ENCODE data around the gene MYO9B. TPM values are rescaled to one million over a fixed set of nuclear protein-coding genes. Genes with fewer than 3 reads are reported as not detected.
A peak's percentile ranks its signal among the peaks of the same experiment; 100 is the strongest.

Gene MYO9B
- total RNA-seq, 2 experiments from 2014 or later: 90.3 to 98.5 TPM

DNA sequence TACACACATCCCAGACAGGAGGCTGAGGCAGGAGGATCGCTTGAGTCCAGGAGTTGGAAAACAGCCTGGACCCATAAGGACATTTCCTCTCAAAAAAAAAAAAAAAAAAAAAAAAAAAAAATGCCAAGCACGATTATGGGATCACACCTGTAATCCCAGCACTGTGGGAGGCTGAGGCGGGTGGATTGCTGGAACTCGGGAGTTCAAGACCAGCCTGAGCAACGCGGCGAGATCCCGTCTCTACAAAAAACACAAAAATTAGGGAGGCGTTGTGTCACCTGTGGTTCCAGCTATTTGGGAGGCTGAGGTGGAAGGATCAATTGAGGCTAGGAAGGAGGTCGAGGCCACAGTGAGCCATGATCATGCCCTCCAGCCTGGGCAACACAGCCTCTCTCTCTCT is 149.5 kb downstream of the MYO9B start:
- Mint-ChIP-seq H3K27ac (no peak overlapping the region), H3K9me3 (ENCODE audit: low read depth) (no peaks in the 10 kb centered on the region), H3K4me3 (peak overlapping the region; percentile 80), H3K27me3 (no peaks in the 10 kb centered on the region), H3K4me1 (peaks cover 11% of the 10 kb centered on the region), H3K36me3 (ENCODE audit: low read depth) (peaks cover 4% of the 10 kb centered on the region)
- intact Hi-C loops (cut with DNase I, micrococcal nuclease): loop anchor here in 1 of 2 experiments (5.0 kb wide), 1 partner anchor 753 kb away; the partner anchor contains the start of gene EPS15L1
- ChIA-PET POLR2A (no interaction called here), CTCF (no interaction called here)
- DNase-seq (no peak), ATAC-seq (no peak)

- Mint-ChIP-seq H3K4me3 (peak within 1 kb of the TSS; percentile 80), H3K4me1 (peaks cover 7% of the 10 kb centered on the region), H3K36me3 (ENCODE audit: low read depth) (peaks cover 2% of the 10 kb centered on the region), H3K9me3 (ENCODE audit: low read depth) (no peaks in the 10 kb centered on the region), H3K27me3 (no peaks in the 10 kb centered on the region), H3K27ac (peak within 1 kb of the TSS; percentile 93)
- DNase-seq (peak; percentile 99), ATAC-seq (peak; percentile 92)
- ChIA-PET CTCF (interaction anchor here (1.0 to 1.2 kb wide), 2 partner anchors 27 to 55 kb away, joined by 3 read pairs; partner anchors contain the start of gene ANKLE1), POLR2A (interaction anchor here (0.5 to 1.4 kb wide), 5 partner anchors 9 to 42 kb away, joined by 3 to 6 read pairs (median 3); partner anchors contain the start of genes BABAM1 and USE1)
- intact Hi-C loops (cut with DNase I, micrococcal nuclease): loop anchor here (1.0 to 5.0 kb wide), 14 partner anchors 9 to 754 kb away; partner anchors contain the start of genes BABAM1 (in 2 of the 2), USE1 (in 2 of the 2), COLGALT1 (in 1 of the 2) and DDA1 (in 1 of the 2)
These were observed 150.7 kb downstream of the MYO9B start, which contains the start of gene OCEL1 for GRCh38 chr19:17226002-17226933. TSS of gene OCEL1 (plus strand) at chr19:17226226. CDS start at chr19:17226248, 22 bp downstream.

- Mint-ChIP-seq H3K9me3 (ENCODE audit: low read depth) (no peaks in the 10 kb centered on the region), H3K4me3 (peak overlapping the region; percentile 80)
These were observed 152.3 kb downstream of the MYO9B start for GRCh38 chr19:17227798-17228367.

DNA sequence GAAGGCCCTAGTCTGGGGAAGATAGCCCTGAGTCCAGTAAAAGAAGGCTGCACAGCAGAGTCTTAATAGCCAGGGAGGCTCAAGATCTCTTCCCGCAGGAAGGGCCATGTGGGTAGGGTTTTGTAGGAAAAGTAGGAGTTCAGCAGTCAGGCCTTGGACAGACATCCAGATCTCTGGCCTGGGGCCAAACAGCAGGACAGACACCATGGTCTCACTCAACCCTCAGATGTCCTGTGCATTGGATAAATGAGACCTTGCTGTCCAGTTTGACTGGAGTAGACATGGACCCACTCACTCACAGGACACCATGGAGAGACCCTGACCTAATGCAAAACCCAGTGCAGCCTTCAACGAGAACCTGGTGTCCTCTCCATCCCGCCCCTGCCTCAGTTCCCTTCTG is 154.3 kb downstream of the MYO9B start:
- ChIA-PET POLR2A (no interaction called here), CTCF (no interaction called here)
- Mint-ChIP-seq H3K4me1 (peaks cover 16% of the 10 kb centered on the region), H3K9me3 (ENCODE audit: low read depth) (no peaks in the 10 kb centered on the region), H3K4me3 (no peak overlapping the region), H3K36me3 (ENCODE audit: low read depth) (peaks cover 9% of the 10 kb centered on the region), H3K27me3 (no peaks in the 10 kb centered on the region), H3K27ac (no peak overlapping the region)
- DNase-seq: no peak
- no peak for ATAC-seq
- intact Hi-C loops (cut with DNase I, micrococcal nuclease): loop anchor here in 1 of 2 experiments (5.0 kb wide), 1 partner anchor 758 kb away; the partner anchor contains the start of gene EPS15L1

More at GRCh38 chr19:17227798-17228367, 152.3 kb downstream of the MYO9B start:
- ChIA-PET POLR2A (interaction anchor here (1.4 kb wide), 1 partner anchor 8 kb away, joined by 3 read pairs; no protein-coding TSS in a partner anchor), CTCF (interaction anchor here (1.0 kb wide), 1 partner anchor 13 kb away, joined by 5 read pairs; the partner anchor contains the start of gene USE1)
- no peak overlapping the region for H3K27ac Mint-ChIP-seq
- H3K27me3 Mint-ChIP-seq: no peaks in the 10 kb centered on the region
- intact Hi-C loops (cut with DNase I, micrococcal nuclease): loop anchor here in 1 of 2 experiments (2.0 to 5.0 kb wide), 2 partner anchors 567 to 756 kb away; partner anchors contain the start of genes EPS15L1, SMIM7 and TMEM38A
- ATAC-seq (no peak), DNase-seq (no peak)
- peaks cover 4% of the 10 kb centered on the region for H3K36me3 Mint-ChIP-seq (ENCODE audit: low read depth)
- peaks cover 7% of the 10 kb centered on the region for H3K4me1 Mint-ChIP-seq

DNA sequence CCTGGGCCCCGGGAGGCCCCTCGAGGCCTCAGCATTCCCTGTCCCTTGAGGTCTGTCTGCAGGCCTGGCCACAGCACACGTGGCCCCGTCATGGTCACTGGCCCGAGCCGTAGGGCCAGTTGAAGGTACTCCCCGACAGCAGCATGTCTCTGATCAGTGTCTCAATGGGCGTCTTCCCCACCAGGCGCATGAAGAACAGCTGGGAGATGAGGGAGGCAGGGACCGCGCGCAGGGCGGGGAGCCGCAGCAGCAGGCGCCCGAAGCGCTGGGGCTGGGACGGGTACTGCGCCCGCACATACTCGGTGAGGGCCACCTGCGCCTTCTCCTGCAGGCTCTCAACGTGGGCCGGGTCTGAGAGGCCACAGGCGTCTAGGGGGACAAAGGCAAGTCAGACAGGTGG is 156.7 kb downstream of the MYO9B start:
- no peaks in the 10 kb centered on the region for H3K9me3 Mint-ChIP-seq (ENCODE audit: low read depth)
- H3K27ac Mint-ChIP-seq: no peak overlapping the region
- H3K36me3 Mint-ChIP-seq (ENCODE audit: low read depth): peaks cover 9% of the 10 kb centered on the region
- peaks cover 9% of the 10 kb centered on the region for H3K4me1 Mint-ChIP-seq
- no peak overlapping the region for H3K4me3 Mint-ChIP-seq
- intact Hi-C loops (cut with DNase I, micrococcal nuclease): no loop called here
- ChIA-PET CTCF (interaction anchor here (0.7 kb wide), 1 partner anchor 16 kb away, joined by 5 read pairs; no protein-coding TSS in a partner anchor), POLR2A (no interaction called here)
- no peak for DNase-seq
- ATAC-seq: no peak
- H3K27me3 Mint-ChIP-seq: no peaks in the 10 kb centered on the region

- H3K27ac Mint-ChIP-seq: peak overlapping the region; percentile 65
- ATAC-seq (peak; percentile 84), DNase-seq (peak; percentile 85)
These were observed 159.3 kb downstream of the MYO9B start for GRCh38 chr19:17234911-17235299.

DNA sequence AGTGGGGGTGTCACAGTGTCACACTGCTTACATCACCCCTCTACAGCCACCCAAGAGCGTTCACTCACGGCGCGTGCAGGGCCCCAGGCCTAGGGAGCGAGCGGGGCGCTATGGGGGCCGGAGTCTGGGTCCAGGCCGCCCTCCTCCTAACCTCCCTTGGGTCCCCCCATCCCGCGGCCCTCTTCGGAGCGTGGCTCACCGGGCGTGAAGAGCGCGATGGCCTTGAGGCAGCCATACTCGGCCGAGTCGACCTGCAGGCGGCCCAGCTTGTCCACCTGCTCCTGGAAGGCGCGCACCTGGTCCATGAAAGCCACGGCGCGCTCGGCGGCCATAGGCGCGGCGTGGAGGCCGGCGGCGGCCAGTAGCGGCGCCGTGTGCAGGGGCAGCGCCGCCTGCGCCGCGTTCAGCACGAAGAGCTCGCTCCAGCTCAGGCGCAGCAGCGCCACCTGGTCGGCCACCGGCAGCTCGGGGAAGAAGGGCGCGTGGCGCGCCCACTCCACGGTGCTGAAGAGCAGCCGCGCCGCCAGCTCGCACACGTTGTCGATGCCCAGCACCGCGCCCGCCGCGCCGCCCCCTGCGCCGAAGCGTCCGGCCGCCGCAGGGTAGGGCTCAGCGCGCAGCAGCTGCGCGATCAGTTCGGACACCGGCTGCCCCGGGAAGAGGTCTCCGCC is 159.9 kb downstream of the MYO9B start:
- peak overlapping the region; percentile 65 for H3K27ac Mint-ChIP-seq
- no peaks in the 10 kb centered on the region for H3K27me3 Mint-ChIP-seq
- peak; percentile 87 for DNase-seq
- peaks cover 6% of the 10 kb centered on the region for H3K36me3 Mint-ChIP-seq (ENCODE audit: low read depth)
- H3K4me1 Mint-ChIP-seq: peaks cover 9% of the 10 kb centered on the region
- peak; percentile 85 for ATAC-seq
- H3K9me3 Mint-ChIP-seq (ENCODE audit: low read depth): no peaks in the 10 kb centered on the region
- POLR2A ChIA-PET: interaction anchor here (0.5 to 1.1 kb wide), 7 partner anchors 8 to 184 kb away, joined by 3 to 5 read pairs (median 3); partner anchors contain the start of genes MVB12A, OCEL1 and USE1
- intact Hi-C loops (cut with DNase I, micrococcal nuclease): loop anchor here (1.0 to 2.0 kb wide), 7 partner anchors 9 to 339 kb away; partner anchors contain the start of genes OCEL1 (in 2 of the 2), BABAM1 (in 1 of the 2), HAUS8 (in 1 of the 2) and MYO9B (in 1 of the 2)
- peak overlapping the region; percentile 79 for H3K4me3 Mint-ChIP-seq
- CTCF ChIA-PET: interaction anchor here (0.6 to 2.1 kb wide), 10 partner anchors 14 to 33 kb away, joined by 3 to 11 read pairs (median 3); partner anchors contain the start of genes BABAM1, USE1 and USHBP1

More at GRCh38 chr19:17234911-17235299, 159.3 kb downstream of the MYO9B start:
- Mint-ChIP-seq H3K4me1 (peaks cover 9% of the 10 kb centered on the region), H3K4me3 (peak overlapping the region; percentile 79), H3K9me3 (ENCODE audit: low read depth) (no peaks in the 10 kb centered on the region), H3K27me3 (no peaks in the 10 kb centered on the region), H3K36me3 (ENCODE audit: low read depth) (peaks cover 6% of the 10 kb centered on the region)
- ChIA-PET CTCF (interaction anchor here (0.6 to 2.1 kb wide), 8 partner anchors 14 to 231 kb away, joined by 3 to 11 read pairs (median 4); partner anchors contain the start of genes BABAM1 and USE1), POLR2A (interaction anchor here (0.5 to 0.6 kb wide), 2 partner anchors 12 to 185 kb away, joined by 3 to 5 read pairs; partner anchors contain the start of gene MVB12A)
- intact Hi-C loops (cut with DNase I, micrococcal nuclease): loop anchor here (1.0 to 2.0 kb wide), 7 partner anchors 9 to 338 kb away; partner anchors contain the start of genes OCEL1 (in 2 of the 2), BABAM1 (in 1 of the 2), HAUS8 (in 1 of the 2) and MYO9B (in 1 of the 2)

- no peak overlapping the region for H3K27ac Mint-ChIP-seq
- CTCF ChIA-PET: interaction anchor here (0.6 to 2.1 kb wide), 10 partner anchors 13 to 32 kb away, joined by 3 to 11 read pairs (median 3); partner anchors contain the start of genes BABAM1, USE1 and USHBP1
- peak; percentile 21 for ATAC-seq
These were observed 160.6 kb downstream of the MYO9B start for GRCh38 chr19:17235971-17236777.

DNA sequence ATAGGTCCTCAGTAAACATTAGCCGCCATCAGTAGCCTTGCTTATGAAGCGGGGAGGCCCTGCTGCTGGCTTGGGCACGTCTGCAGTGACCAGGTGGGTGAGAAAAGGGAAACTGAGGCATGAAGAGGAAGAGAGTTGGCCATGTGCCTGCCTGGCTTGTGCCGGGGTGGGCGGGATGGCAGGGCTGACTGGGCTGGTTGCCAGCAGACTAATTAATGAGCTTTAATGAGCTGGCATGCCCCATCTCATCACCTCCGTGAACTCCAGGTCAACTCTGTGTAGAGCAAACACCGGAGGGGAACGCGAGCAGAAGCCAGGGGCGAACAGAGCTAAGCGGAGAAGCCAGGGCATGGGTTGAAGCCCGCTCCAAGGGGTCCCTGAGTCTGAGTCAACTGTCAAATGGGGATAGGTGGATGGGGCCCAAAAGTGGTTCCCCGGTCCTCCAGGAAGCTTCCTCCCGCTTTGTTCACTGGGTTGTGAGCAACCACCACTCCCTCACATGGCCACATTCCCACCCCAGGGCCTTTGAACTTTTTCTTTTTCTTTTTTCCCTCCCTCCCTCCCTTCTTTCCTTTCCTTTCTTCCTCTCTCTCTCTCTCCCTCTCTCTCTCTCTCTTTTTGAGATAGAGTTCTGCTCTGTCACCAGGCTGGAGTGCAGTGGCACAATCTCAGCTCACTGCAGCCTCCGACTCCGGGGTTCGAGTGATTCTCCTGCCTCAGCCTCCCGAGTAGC is 161.4 kb downstream of the MYO9B start:
- Mint-ChIP-seq H3K4me1 (peaks cover 9% of the 10 kb centered on the region), H3K27me3 (no peaks in the 10 kb centered on the region), H3K36me3 (ENCODE audit: low read depth) (peaks cover 6% of the 10 kb centered on the region), H3K4me3 (no peak overlapping the region), H3K9me3 (ENCODE audit: low read depth) (no peaks in the 10 kb centered on the region), H3K27ac (no peak overlapping the region)
- intact Hi-C loops (cut with DNase I, micrococcal nuclease): no loop called here
- ATAC-seq: no peak
- CTCF ChIA-PET: interaction anchor here (1.0 to 1.4 kb wide), 2 partner anchors 21 to 419 kb away, joined by 3 read pairs; no protein-coding TSS in a partner anchor
- POLR2A ChIA-PET: no interaction called here
- DNase-seq: no peak

More at GRCh38 chr19:17235971-17236777, 160.6 kb downstream of the MYO9B start:
- POLR2A ChIA-PET: interaction anchor here (0.6 to 1.1 kb wide), 5 partner anchors 9 to 26 kb away, joined by 3 read pairs; partner anchors contain the start of genes OCEL1 and USE1
- H3K9me3 Mint-ChIP-seq (ENCODE audit: low read depth): no peaks in the 10 kb centered on the region
- intact Hi-C loops (cut with DNase I, micrococcal nuclease): loop anchor here (1.0 to 2.0 kb wide), 7 partner anchors 10 to 339 kb away; partner anchors contain the start of genes OCEL1 (in 2 of the 2), BABAM1 (in 1 of the 2), HAUS8 (in 1 of the 2) and MYO9B (in 1 of the 2)
- peak; percentile 56 for DNase-seq
- H3K4me1 Mint-ChIP-seq: peaks cover 9% of the 10 kb centered on the region
- H3K4me3 Mint-ChIP-seq: peak overlapping the region; percentile 79
- H3K36me3 Mint-ChIP-seq (ENCODE audit: low read depth): peaks cover 6% of the 10 kb centered on the region
- no peaks in the 10 kb centered on the region for H3K27me3 Mint-ChIP-seq

Data from activated CD4-positive, alpha-beta T cell treated with anti-CD3 and anti-CD28 coated beads for 36 hours (primary cell).